ENCODE measurements around the gene PCNX1.

PCNX1 gene

DNA sequence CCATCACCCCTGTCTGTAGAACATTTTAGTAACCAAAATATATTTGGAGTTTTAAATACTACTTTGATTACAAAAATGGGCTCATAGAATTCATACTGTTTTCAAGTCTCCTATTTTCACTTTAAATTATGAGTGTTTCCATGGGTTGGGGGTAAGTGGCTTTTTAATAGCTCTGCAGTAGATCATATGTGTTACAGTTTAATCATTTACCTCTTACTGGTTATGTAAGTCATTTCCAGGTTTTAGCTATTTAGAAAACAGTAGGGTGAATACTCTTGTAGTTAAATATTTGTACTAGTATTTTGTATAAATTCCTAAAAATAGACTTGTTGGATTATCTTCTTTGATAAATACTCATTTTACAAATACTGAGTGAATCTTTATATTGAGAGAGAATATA lies 8.2 kb downstream of the PCNX1 start:
- TF ChIP-seq, protein P1, sequence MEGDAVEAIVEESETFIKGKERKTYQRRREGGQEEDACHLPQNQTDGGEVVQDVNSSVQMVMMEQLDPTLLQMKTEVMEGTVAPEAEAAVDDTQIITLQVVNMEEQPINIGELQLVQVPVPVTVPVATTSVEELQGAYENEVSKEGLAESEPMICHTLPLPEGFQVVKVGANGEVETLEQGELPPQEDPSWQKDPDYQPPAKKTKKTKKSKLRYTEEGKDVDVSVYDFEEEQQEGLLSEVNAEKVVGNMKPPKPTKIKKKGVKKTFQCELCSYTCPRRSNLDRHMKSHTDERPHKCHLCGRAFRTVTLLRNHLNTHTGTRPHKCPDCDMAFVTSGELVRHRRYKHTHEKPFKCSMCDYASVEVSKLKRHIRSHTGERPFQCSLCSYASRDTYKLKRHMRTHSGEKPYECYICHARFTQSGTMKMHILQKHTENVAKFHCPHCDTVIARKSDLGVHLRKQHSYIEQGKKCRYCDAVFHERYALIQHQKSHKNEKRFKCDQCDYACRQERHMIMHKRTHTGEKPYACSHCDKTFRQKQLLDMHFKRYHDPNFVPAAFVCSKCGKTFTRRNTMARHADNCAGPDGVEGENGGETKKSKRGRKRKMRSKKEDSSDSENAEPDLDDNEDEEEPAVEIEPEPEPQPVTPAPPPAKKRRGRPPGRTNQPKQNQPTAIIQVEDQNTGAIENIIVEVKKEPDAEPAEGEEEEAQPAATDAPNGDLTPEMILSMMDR (IDR thresholded peaks at IDR 0.05; ENCODE audit: poor library complexity, severe bottlenecking), result no peak
- peaks cover 43% of the 10 kb centered on the region for H3K4me1 ChIP-seq (ENCODE audit: insufficient read depth, poor library complexity, severe bottlenecking)
- H3K27ac ChIP-seq (ENCODE audit: poor library complexity, severe bottlenecking), result no peak overlapping the region
- ATAC-seq (ENCODE audit: low read depth) (no peak), DNase-seq (ENCODE audit: low spot score) (no peak)
- no peaks in the 10 kb centered on the region for H3K9me3 ChIP-seq (ENCODE audit: severe bottlenecking)
- no peaks in the 10 kb centered on the region for H3K27me3 ChIP-seq (ENCODE audit: insufficient read depth, poor library complexity, severe bottlenecking)
- no peak overlapping the region for H3K4me3 ChIP-seq (ENCODE audit: severe bottlenecking)
- H3K36me3 ChIP-seq (ENCODE audit: low read depth), result peaks cover 9% of the 10 kb centered on the region; the same call in 1 of the 2 replicates

DNA sequence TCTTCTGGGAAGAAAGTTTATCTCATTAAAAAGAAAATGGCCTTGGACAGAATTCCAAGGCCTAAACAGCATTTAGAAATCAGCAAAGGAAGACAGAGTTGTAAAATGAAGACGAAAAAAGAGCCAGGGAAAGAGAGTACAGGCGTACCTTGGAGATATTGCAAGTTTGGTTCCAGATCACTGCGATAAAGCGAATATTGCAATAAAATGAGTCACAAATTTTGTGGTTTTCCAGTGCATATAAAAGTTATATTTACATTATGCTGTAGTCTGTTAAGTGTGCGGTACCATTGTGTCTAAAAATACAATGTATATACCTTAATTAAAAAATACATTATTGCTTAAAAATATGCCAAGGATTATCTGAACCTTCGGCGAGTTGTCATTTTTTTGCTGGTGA lies 9.0 kb downstream of the PCNX1 start:
- Histone ChIP-seq H3K27me3 (ENCODE audit: insufficient read depth, poor library complexity, severe bottlenecking) (no peaks in the 10 kb centered on the region), H3K4me1 (ENCODE audit: insufficient read depth, poor library complexity, severe bottlenecking) (peaks cover 43% of the 10 kb centered on the region), H3K36me3 (ENCODE audit: low read depth) (peaks cover 9% of the 10 kb centered on the region; the same call in 1 of the 2 replicates), H3K27ac (ENCODE audit: poor library complexity, severe bottlenecking) (peak overlapping the region; percentile 10), H3K9me3 (ENCODE audit: severe bottlenecking) (no peaks in the 10 kb centered on the region), H3K4me3 (ENCODE audit: severe bottlenecking) (no peak overlapping the region)
- DNase-seq (ENCODE audit: low spot score) (no peak), ATAC-seq (ENCODE audit: low read depth) (peak; percentile 59; the same call in 2 of the 3 replicates)
- TF ChIP-seq, protein P1 (IDR thresholded peaks at IDR 0.05; ENCODE audit: poor library complexity, severe bottlenecking), result no peak

DNA sequence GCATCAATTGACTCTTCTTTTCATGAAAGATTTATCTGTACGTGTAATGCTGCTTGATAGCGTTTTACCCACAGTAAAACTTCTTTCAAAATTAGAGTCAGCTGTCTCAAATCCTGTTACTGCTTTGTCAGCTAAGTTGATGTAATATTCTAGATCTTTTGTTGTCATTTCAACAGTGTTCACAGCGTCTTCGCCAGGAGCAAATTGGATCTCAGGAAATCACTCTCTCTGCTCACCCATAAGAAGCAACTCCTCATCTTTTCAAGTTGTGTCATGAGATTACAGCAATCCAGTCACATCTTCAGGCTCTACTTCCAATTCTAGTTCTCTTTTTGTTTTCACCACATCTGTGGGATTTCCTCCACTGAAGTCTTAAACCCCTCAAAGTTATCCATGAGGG lies 9.5 kb downstream of the PCNX1 start:
- DNase-seq (ENCODE audit: low spot score), result no peak
- H3K4me3 ChIP-seq (ENCODE audit: severe bottlenecking), result no peak overlapping the region
- H3K27ac ChIP-seq (ENCODE audit: poor library complexity, severe bottlenecking), result peak overlapping the region; percentile 10
- TF ChIP-seq, protein P1 (IDR thresholded peaks at IDR 0.05; ENCODE audit: poor library complexity, severe bottlenecking), result no peak
- no peaks in the 10 kb centered on the region for H3K27me3 ChIP-seq (ENCODE audit: insufficient read depth, poor library complexity, severe bottlenecking)
- H3K4me1 ChIP-seq (ENCODE audit: insufficient read depth, poor library complexity, severe bottlenecking), result peaks cover 43% of the 10 kb centered on the region
- no peak for ATAC-seq (ENCODE audit: low read depth)
- peaks cover 9% of the 10 kb centered on the region; the same call in 1 of the 2 replicates for H3K36me3 ChIP-seq (ENCODE audit: low read depth)
- H3K9me3 ChIP-seq (ENCODE audit: severe bottlenecking), result no peaks in the 10 kb centered on the region

DNA sequence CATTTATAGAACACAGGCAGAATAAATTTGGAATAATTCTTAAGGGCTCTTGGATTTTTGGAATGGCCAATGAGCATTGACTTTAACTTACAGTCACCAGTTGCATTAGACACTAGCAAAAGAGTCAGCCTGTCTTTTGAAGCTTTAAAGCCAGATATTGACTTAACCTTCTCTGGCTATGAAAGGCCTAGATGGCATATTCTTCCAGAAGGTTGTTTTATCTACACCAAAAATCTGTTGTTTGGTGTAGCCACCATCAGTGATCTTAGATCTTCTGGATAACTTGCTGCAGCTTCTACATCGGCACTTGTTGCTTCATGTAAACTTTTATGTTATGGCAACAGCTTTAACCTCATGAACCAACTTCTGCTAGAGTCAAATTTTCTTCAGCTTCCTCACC lies 10.4 kb downstream of the PCNX1 start:
- TF ChIP-seq, protein P1 (IDR thresholded peaks at IDR 0.05; ENCODE audit: poor library complexity, severe bottlenecking), result no peak
- no peak for DNase-seq (ENCODE audit: low spot score)

DNA sequence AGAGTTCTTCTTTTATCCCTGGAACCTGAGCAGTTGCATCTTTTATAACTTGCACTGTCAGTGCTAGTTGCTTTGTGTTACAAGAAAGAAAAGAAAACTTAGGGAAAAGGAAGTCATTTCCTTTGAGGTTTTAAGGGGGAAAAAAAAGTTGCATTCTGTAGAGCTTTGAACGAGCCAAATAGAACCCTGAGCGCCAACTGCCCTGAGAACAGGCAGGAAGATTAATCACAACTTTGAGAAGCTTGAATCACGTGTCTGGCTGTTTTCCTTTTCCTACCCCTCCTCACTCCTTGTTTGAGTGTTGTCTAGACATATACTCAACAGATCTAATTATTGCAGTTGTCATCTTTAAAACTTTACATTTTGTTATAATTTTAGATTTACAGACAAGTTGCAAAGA lies 12.5 kb downstream of the PCNX1 start:
- DNase-seq (ENCODE audit: low spot score) (no peak), ATAC-seq (ENCODE audit: low read depth) (peak; percentile 38; the same call in 2 of the 3 replicates)
- TF ChIP-seq, protein P1 (IDR thresholded peaks at IDR 0.05; ENCODE audit: poor library complexity, severe bottlenecking), result no peak
- Histone ChIP-seq H3K36me3 (ENCODE audit: low read depth) (peaks cover 9% of the 10 kb centered on the region; the same call in 1 of the 2 replicates), H3K4me3 (ENCODE audit: severe bottlenecking) (no peak overlapping the region), H3K9me3 (ENCODE audit: severe bottlenecking) (no peaks in the 10 kb centered on the region), H3K4me1 (ENCODE audit: insufficient read depth, poor library complexity, severe bottlenecking) (peaks cover 46% of the 10 kb centered on the region), H3K27ac (ENCODE audit: poor library complexity, severe bottlenecking) (peak overlapping the region; percentile 38), H3K27me3 (ENCODE audit: insufficient read depth, poor library complexity, severe bottlenecking) (no peaks in the 10 kb centered on the region)

More for the DNA sequence above, 10.4 kb downstream of the PCNX1 start:
- no peaks in the 10 kb centered on the region for H3K27me3 ChIP-seq (ENCODE audit: insufficient read depth, poor library complexity, severe bottlenecking)
- H3K4me3 ChIP-seq (ENCODE audit: severe bottlenecking), result no peak overlapping the region
- no peak for ATAC-seq (ENCODE audit: low read depth)
- H3K9me3 ChIP-seq (ENCODE audit: severe bottlenecking), result no peaks in the 10 kb centered on the region
- H3K27ac ChIP-seq (ENCODE audit: poor library complexity, severe bottlenecking), result no peak overlapping the region
- H3K4me1 ChIP-seq (ENCODE audit: insufficient read depth, poor library complexity, severe bottlenecking), result peaks cover 46% of the 10 kb centered on the region
- H3K36me3 ChIP-seq (ENCODE audit: low read depth), result peaks cover 9% of the 10 kb centered on the region; the same call in 1 of the 2 replicates

Data from RWPE2 (cell line).